HepG2 (cell line): ENCODE results near the gene EXOC3L4. TPM values are rescaled to one million over a fixed set of nuclear protein-coding genes. Genes with fewer than 3 reads are reported as not detected.

Source experiments
- ARID5B ChIP-seq: IDR thresholded peaks from 2 replicates; pipeline ENCODE4 v1.4.0; 2020; ENCODE audit warnings: mild to moderate bottlenecking, missing genetic modification reagents
- CAMTA2 ChIP-seq: sonication (generic); formaldehyde crosslinking; IDR thresholded peaks from 2 replicates; pipeline ENCODE4 v1.4.0; 2020; ENCODE audit warnings: mild to moderate bottlenecking, missing genetic modification reagents, borderline replicate concordance
- DMTF1 ChIP-seq: sonication (generic); formaldehyde crosslinking; IDR thresholded peaks from 2 replicates; pipeline ENCODE4 v1.4.0; 2020; ENCODE audit warnings: mild to moderate bottlenecking, missing genetic modification reagents
- IRF1 ChIP-seq: sonication (generic); formaldehyde crosslinking; IDR thresholded peaks from 2 replicates; pipeline ENCODE4 v1.4.0; 2020; ENCODE audit warnings: low read depth, mild to moderate bottlenecking, missing genetic modification reagents
- MLLT10 ChIP-seq: sonication (generic); formaldehyde crosslinking; IDR thresholded peaks from 2 replicates; pipeline ENCODE4 v1.4.0; 2020; ENCODE audit warnings: missing genetic modification reagents
- NFYC ChIP-seq: IDR thresholded peaks from 2 replicates; pipeline ENCODE4 v1.6.1; 2016; ENCODE audit warnings: missing genetic modification reagents, missing compliant biosample characterization
- NONO ChIP-seq, 2 experiments: fragments of 450-650 bp in 1 of 2; sonication (generic) in 1 of 2; formaldehyde crosslinking in 1 of 2; IDR thresholded peaks in 1 of 2; conservative IDR thresholded peaks in 1 of 2; 2 replicates each; pipeline versions ENCODE4 v1.6.1 to v1.8.0; 2017 to 2022; ENCODE audit warnings: mild to moderate bottlenecking in 1 of 2, missing genetic modification reagents in 1 of 2, moderate library complexity in 1 of 2
- SP140L ChIP-seq: sonication (generic); formaldehyde crosslinking; IDR thresholded peaks from 2 replicates; pipeline ENCODE4 v1.4.0; 2020; ENCODE audit warnings: missing genetic modification reagents, borderline replicate concordance
- STAT5B ChIP-seq: sonication (generic); formaldehyde crosslinking; IDR thresholded peaks from 2 replicates; pipeline ENCODE4 v1.4.0; 2020; ENCODE audit warnings: missing genetic modification reagents
- TBX3 ChIP-seq: fragments of 450-650 bp; IDR thresholded peaks from 2 replicates; pipeline ENCODE4 v1.6.1; 2017; ENCODE audit warnings: antibody characterized with exemption, mild to moderate bottlenecking, inconsistent platforms, borderline replicate concordance
- ZBTB7A ChIP-seq: sonication (generic); formaldehyde crosslinking; IDR thresholded peaks from 2 replicates; pipeline ENCODE4 v1.8.0; 2022; ENCODE audit warnings: mild to moderate bottlenecking, missing genetic modification reagents
- ZNF225 ChIP-seq: sonication (generic); formaldehyde crosslinking; IDR thresholded peaks from 2 replicates; pipeline ENCODE4 v1.4.0; 2020; ENCODE audit warnings: mild to moderate bottlenecking, missing genetic modification reagents
- polyA plus RNA-seq, 8 experiments: library from polyadenylated mRNA; depleted of rRNA in 3 of 8; stranded (reverse) in 7 of 8; unstranded in 1 of 8; fragments of >200 nt; fragmentation: Illumina TruSeq in 4 of 8; extraction: Trizol in 4 of 8; gene quantifications; 2 replicates each; pipeline versions ENCODE4 v1.2.1 to v1.2.3, GENCODE V29; 2011 to 2016; ENCODE audit warnings: low read depth in 4 of 8, missing spikeins in 1 of 8, mixed read lengths in 1 of 8; ENCODE audit not compliant: insufficient read depth in 1 of 8
- total RNA-seq, 5 experiments: library from RNA; depleted of rRNA; stranded (reverse); fragments of >200 nt; fragmentation: Illumina TruSeq; extraction: Trizol; gene quantifications; 2 replicates each; pipeline ENCODE4 v1.2.3, GENCODE V29; 2016; ENCODE audit warnings: low read depth in 1 of 5
- TF ChIP-seq, protein P1 (sequence below): IDR thresholded peaks from 2 replicates; pipeline ENCODE4 v1.6.1; 2016; ENCODE audit warnings: low read depth, missing genetic modification reagents, missing compliant biosample characterization
- TF ChIP-seq, protein P2 (sequence below): sonication (generic); formaldehyde crosslinking; IDR thresholded peaks from 2 replicates; pipeline ENCODE4 v1.5.1; 2020; ENCODE audit warnings: missing genetic modification reagents, mild to moderate bottlenecking, borderline replicate concordance

EXOC3L4 gene
- total and polyA plus RNA-seq, 2 of the 13 experiments (the other 11 are each of a cell fraction or from before 2014, with no cell fraction given), result 11.8 to 27.0 TPM

- TF ChIP-seq IRF1 (CRISPR knock-in tag) (no peak; the same call in 1 of the 2 replicates), STAT5B (CRISPR knock-in tag) (no peak; the same call in 1 of the 2 replicates), MLLT10 (CRISPR knock-in tag) (no peak), ZNF225 (CRISPR knock-in tag) (0 out of 2 replicates have a peak, but pooled peaks have one; percentile 45), TBX3 (no peak), CAMTA2 (no peak), ARID5B (peak; percentile 93), DMTF1 (CRISPR knock-in tag) (no peak), NFYC (CRISPR knock-in tag) (no peak), NONO (IDR thresholded peaks at IDR 0.05) (no peak), NONO (CRISPR knock-in tag; conservative IDR thresholded peaks at IDR 0.05) (peak; percentile 79), ZBTB7A (CRISPR knock-in tag) (peak; percentile 100), SP140L (no peak)
- TF ChIP-seq, protein P1, sequence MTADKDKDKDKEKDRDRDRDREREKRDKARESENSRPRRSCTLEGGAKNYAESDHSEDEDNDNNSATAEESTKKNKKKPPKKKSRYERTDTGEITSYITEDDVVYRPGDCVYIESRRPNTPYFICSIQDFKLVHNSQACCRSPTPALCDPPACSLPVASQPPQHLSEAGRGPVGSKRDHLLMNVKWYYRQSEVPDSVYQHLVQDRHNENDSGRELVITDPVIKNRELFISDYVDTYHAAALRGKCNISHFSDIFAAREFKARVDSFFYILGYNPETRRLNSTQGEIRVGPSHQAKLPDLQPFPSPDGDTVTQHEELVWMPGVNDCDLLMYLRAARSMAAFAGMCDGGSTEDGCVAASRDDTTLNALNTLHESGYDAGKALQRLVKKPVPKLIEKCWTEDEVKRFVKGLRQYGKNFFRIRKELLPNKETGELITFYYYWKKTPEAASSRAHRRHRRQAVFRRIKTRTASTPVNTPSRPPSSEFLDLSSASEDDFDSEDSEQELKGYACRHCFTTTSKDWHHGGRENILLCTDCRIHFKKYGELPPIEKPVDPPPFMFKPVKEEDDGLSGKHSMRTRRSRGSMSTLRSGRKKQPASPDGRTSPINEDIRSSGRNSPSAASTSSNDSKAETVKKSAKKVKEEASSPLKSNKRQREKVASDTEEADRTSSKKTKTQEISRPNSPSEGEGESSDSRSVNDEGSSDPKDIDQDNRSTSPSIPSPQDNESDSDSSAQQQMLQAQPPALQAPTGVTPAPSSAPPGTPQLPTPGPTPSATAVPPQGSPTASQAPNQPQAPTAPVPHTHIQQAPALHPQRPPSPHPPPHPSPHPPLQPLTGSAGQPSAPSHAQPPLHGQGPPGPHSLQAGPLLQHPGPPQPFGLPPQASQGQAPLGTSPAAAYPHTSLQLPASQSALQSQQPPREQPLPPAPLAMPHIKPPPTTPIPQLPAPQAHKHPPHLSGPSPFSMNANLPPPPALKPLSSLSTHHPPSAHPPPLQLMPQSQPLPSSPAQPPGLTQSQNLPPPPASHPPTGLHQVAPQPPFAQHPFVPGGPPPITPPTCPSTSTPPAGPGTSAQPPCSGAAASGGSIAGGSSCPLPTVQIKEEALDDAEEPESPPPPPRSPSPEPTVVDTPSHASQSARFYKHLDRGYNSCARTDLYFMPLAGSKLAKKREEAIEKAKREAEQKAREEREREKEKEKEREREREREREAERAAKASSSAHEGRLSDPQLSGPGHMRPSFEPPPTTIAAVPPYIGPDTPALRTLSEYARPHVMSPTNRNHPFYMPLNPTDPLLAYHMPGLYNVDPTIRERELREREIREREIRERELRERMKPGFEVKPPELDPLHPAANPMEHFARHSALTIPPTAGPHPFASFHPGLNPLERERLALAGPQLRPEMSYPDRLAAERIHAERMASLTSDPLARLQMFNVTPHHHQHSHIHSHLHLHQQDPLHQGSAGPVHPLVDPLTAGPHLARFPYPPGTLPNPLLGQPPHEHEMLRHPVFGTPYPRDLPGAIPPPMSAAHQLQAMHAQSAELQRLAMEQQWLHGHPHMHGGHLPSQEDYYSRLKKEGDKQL, result peak; percentile 70
- TF ChIP-seq, protein P2, sequence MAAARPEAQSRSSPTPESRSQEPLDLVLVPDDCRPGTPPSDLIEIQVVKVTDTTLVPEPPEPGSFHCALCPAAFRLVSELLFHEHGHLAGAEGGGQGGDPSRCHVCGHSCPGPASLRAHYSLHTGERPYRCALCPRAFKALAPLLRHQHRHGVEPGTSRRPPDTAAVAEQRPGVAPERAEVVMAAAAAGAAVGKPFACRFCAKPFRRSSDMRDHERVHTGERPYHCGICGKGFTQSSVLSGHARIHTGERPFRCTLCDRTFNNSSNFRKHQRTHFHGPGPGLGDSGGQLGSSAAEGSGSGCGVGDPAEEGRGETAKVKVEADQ (CRISPR knock-in tag), result no peak
These were observed 6.0 kb downstream of the EXOC3L4 start (continued) for GRCh38 chr14:103100281-103101121.
